Measurements from ENCODE around the gene LRRN2.

- TF ChIP-seq, protein P1, sequence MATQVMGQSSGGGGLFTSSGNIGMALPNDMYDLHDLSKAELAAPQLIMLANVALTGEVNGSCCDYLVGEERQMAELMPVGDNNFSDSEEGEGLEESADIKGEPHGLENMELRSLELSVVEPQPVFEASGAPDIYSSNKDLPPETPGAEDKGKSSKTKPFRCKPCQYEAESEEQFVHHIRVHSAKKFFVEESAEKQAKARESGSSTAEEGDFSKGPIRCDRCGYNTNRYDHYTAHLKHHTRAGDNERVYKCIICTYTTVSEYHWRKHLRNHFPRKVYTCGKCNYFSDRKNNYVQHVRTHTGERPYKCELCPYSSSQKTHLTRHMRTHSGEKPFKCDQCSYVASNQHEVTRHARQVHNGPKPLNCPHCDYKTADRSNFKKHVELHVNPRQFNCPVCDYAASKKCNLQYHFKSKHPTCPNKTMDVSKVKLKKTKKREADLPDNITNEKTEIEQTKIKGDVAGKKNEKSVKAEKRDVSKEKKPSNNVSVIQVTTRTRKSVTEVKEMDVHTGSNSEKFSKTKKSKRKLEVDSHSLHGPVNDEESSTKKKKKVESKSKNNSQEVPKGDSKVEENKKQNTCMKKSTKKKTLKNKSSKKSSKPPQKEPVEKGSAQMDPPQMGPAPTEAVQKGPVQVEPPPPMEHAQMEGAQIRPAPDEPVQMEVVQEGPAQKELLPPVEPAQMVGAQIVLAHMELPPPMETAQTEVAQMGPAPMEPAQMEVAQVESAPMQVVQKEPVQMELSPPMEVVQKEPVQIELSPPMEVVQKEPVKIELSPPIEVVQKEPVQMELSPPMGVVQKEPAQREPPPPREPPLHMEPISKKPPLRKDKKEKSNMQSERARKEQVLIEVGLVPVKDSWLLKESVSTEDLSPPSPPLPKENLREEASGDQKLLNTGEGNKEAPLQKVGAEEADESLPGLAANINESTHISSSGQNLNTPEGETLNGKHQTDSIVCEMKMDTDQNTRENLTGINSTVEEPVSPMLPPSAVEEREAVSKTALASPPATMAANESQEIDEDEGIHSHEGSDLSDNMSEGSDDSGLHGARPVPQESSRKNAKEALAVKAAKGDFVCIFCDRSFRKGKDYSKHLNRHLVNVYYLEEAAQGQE (IDR thresholded peaks at IDR 0.05; ENCODE audit: insufficient read depth in 1 of 2, low read depth in 2 of 2, low read length in 1 of 2), result no peak
- TF ChIP-seq, protein P2, sequence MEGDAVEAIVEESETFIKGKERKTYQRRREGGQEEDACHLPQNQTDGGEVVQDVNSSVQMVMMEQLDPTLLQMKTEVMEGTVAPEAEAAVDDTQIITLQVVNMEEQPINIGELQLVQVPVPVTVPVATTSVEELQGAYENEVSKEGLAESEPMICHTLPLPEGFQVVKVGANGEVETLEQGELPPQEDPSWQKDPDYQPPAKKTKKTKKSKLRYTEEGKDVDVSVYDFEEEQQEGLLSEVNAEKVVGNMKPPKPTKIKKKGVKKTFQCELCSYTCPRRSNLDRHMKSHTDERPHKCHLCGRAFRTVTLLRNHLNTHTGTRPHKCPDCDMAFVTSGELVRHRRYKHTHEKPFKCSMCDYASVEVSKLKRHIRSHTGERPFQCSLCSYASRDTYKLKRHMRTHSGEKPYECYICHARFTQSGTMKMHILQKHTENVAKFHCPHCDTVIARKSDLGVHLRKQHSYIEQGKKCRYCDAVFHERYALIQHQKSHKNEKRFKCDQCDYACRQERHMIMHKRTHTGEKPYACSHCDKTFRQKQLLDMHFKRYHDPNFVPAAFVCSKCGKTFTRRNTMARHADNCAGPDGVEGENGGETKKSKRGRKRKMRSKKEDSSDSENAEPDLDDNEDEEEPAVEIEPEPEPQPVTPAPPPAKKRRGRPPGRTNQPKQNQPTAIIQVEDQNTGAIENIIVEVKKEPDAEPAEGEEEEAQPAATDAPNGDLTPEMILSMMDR (IDR thresholded peaks at IDR 0.05), result no peak
- no peak for TF ChIP-seq SIN3A (IDR thresholded peaks at IDR 0.05; ENCODE audit: borderline replicate concordance, insufficient read depth, low read depth, low read length)
Observed at GRCh38 chr1:204579681-204580080, 105.9 kb downstream of the LRRN2 start.
